HFF-Myc (cell line): Measurements from ENCODE around the gene LHX2.
"Not testable (repeated sequence)": the region's sequence is repeated elsewhere in the genome, so short reads cannot be mapped to it uniquely, and the experiment has no call there.

Experiments
- DNase-seq: peaks from one replicate; pipeline ENCODE4 v3.0.0-alpha.2; 2011; ENCODE audit warnings: low read depth; ENCODE audit errors: extremely low read depth
- H3K4me3 ChIP-seq: replicated peaks from 2 replicates; pipeline ENCODE4 v1.5.1; 2011; ENCODE audit warnings: low read depth, mild to moderate bottlenecking, control low read depth, low read length
- TF ChIP-seq, protein P1 (sequence below): IDR thresholded peaks from 2 replicates; pipeline ENCODE4 v1.5.1; 2012; ENCODE audit warnings: mild to moderate bottlenecking, low read depth, low read length, control low read depth; ENCODE audit errors: missing control alignments

The LHX2 gene

DNA sequence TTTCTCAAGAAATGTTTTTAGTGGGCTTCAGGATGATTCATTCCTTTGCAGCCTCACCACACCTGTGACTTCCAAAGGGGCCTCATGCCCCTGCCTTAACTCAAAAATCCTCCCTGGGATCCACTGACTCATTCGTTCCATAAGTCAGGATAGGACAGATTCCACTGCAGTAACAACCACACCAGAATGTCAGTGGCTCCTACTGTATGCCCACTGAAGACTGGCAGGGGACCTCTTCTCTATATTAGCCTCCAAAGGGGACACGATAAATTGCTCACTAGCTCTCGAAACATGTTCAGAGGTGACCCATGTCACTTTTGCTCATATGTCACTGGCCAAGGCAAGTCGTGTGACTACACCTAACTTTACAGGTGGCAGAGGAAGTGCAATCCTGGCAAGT lies 25.7 kb upstream of the LHX2 start:
- no peak overlapping the region for H3K4me3 ChIP-seq
- TF ChIP-seq, protein P1, sequence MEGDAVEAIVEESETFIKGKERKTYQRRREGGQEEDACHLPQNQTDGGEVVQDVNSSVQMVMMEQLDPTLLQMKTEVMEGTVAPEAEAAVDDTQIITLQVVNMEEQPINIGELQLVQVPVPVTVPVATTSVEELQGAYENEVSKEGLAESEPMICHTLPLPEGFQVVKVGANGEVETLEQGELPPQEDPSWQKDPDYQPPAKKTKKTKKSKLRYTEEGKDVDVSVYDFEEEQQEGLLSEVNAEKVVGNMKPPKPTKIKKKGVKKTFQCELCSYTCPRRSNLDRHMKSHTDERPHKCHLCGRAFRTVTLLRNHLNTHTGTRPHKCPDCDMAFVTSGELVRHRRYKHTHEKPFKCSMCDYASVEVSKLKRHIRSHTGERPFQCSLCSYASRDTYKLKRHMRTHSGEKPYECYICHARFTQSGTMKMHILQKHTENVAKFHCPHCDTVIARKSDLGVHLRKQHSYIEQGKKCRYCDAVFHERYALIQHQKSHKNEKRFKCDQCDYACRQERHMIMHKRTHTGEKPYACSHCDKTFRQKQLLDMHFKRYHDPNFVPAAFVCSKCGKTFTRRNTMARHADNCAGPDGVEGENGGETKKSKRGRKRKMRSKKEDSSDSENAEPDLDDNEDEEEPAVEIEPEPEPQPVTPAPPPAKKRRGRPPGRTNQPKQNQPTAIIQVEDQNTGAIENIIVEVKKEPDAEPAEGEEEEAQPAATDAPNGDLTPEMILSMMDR, result no peak
- DNase-seq, result no peak

DNA sequence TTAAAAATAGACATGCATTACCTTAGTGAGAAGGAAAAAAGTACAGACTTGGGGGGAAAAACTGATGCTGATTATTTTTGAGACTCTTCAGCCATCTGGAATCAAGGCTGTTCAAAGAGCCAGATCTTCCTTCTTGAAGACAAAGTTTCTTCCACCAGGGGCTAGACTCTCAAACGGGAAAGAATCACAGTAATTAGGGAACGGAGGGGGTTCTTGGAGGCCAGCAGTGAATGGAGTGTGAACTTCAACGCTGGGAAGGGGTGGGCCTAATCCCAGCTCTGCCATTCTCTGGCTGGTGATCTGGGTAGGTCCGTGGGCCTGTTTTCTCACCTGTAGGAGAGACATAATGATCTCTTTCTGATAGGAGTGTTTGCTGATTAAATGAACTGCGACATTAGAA lies 21.1 kb upstream of the LHX2 start:
- TF ChIP-seq, protein P1, result no peak
- DNase-seq, result no peak
- H3K4me3 ChIP-seq, result no peak overlapping the region

DNA sequence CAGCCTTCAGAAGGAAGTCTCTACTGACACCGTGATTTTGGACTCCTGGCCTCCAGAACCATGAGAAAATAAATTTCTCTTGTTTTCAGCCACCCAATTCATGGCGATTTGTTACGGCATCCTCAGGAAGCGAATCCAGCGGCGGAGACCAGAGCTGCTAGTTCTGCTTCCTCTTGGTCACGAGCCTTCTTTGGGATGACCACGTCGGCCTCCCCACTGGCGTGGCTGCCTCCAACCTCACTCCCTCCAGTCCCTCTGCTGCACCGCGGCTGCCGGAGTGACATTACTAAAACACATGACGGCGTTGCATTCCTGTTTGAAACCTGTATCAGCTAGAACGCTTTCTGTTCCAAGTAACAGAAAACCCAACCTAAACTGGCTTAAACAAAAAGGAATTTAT lies 18.9 kb upstream of the LHX2 start:
- DNase-seq, H3K4me3 ChIP-seq: not testable (repeated sequence)

DNA sequence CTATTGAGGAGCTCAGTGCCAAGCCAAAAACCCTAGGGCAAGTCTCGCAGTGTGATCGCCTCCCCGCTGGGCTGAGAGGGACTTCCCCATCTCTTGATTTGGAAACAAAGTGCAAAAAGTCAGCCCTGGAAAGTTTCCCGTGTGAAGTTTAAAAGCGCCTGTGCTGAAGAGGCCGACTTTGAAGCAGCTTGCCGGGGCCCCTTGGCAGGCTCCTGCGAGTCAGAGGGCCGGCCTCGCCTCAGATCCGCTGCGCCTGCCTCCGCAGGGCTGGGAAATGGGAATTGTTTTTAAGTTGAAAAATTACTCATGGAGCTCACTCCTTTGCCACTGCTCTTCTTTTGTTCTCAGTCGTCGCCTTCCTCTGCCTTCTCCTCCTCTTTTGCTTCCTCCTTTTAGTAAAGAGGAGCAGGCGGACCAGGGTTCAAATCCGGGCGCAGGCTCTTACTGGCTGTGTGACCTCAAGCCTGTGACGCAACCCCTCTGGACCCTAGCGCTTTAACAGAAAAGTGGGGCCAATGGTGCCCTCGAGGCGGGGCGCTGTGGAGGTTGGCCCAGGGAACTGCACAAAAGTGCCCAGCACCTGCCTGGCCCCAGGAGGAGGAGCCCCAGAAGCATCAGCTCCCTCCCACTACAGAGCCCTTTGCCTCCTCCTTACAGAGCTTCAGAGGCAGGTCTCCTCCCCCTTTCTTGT lies 14.7 kb upstream of the LHX2 start:
- DNase-seq, result no peak
- TF ChIP-seq, protein P1, result no peak
- H3K4me3 ChIP-seq, result no peak overlapping the region

DNA sequence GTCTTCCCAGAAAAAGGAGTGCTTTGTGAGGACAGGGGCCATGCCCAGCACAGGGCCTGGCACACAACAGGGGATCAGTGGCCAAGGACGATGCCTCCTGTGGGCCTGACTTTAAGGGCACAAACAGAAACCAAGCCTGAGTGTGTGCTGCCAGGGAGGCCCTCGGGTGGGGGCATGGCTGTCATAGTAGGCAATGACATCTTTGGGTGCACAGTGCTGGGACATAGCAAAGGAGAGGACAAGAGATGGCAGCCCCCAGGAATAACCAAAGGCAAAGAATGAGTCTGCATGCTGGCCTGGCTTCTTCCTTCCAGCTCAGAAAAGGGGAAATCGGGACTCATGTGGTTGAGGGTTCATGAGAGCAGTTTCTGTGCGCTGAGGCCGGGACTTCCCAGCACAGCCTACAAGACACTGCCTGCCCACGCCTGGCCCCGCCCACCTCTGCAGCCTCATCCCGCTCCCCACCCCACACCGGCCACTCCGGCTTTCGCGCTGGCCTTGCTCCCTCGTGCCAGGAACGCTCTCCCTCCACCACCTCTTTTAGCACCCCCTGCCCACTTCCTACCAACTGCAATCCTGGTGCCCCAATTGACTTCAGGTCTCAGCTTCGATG lies 13.8 kb upstream of the LHX2 start:
- no peak for DNase-seq
- TF ChIP-seq, protein P1, result no peak
- no peak overlapping the region for H3K4me3 ChIP-seq

DNA sequence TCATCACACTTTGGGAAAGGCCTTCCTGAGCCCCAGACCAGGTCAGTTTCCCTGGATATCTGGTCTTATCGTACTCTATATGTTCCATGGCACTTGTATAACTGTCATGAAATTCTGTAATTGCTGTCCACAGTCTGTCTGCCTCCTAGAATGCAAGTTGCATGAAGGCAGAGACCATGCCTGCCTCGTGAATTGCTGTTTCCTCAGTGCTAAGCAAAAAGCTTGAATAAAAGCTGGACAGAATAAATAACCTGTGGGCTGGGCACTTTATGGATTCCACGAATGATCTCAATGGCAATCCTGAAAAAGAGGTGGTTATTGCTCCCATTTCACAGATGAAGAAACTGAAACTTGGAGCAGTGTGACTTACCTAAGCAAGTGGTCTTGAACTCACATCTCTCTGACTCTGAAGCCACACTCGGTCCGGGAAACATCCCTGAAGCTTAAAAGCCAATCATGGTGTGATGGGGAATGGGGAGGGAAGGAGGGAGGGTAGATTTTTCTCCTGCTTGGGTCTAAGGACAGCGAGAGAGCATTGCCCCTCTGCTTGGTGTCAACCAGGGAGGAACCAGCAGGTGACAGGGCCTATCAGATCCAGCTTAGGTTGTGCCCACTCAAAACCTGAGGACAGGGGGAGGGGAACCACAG lies 13.2 kb upstream of the LHX2 start:
- DNase-seq, result no peak
- TF ChIP-seq, protein P1, result no peak
- H3K4me3 ChIP-seq, result no peak overlapping the region

DNA sequence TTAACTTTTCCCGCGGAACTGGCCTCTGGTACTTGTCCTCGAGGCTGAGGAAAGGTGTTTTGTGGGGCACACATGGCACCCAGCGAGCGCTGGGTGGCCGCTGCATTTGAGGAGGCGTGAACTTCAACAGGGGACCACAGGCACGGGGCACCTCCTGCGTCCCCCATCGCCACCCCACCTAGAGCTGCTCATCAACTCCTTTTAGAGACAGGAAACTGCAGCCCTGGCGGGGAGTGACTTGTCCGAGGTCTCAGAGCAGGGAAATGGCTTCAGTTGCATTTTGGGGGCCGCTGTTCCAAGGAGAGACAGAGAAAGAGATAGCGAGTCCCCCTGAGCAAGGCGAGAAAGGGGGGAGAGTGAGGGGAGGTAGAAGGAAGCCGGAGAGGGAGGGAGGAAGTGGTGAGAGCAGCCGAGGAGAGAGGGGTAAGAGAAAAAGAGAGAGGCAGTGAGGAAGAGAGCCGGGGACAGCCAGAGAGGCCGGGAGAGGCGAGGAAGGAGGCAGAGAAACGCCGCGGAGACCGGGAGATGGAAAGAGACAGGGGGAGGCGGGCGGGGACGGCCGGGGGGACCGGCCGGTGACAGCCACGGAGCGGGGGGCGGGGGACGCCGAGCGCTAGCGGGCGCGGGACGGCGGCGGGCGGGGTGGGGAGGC lies 12.5 kb upstream of the LHX2 start:
- peak overlapping the region; percentile 17; the same call in 1 of the 2 replicates for H3K4me3 ChIP-seq
- no peak for DNase-seq
- TF ChIP-seq, protein P1, result no peak
